Mesenchymal stem cell (in vitro differentiated cells and primary cell): ENCODE results near the gene ESPL1.

Experiments
- DNase-seq: peaks from one replicate; pipeline ENCODE4 v3.0.0-alpha.2; 2013
- H2AFZ ChIP-seq: one replicate; pipeline ENCODE4 v1.6.1; 2013; ENCODE audit warnings: low read depth, mild to moderate bottlenecking, control low read depth, inconsistent platforms, low read length, moderate library complexity
- H2AK5ac ChIP-seq: 2 replicates; pipeline ENCODE4 v1.6.1; 2013; ENCODE audit warnings: low read length, moderate library complexity, mild to moderate bottlenecking, inconsistent platforms; ENCODE audit not compliant: severe bottlenecking
- H2BK120ac ChIP-seq: one replicate; pipeline ENCODE4 v1.6.1; 2013; ENCODE audit warnings: low read depth, mild to moderate bottlenecking, inconsistent platforms, low read length, moderate library complexity
- H2BK12ac ChIP-seq, 2 experiments: one replicate each; pipeline ENCODE4 v1.6.1; 2013; ENCODE audit warnings: inconsistent platforms in 2 of 2, low read length in 2 of 2, mild to moderate bottlenecking in 2 of 2, moderate library complexity in 2 of 2, control low read depth in 1 of 2
- H2BK15ac ChIP-seq: one replicate; pipeline ENCODE4 v1.6.1; 2013; ENCODE audit warnings: mild to moderate bottlenecking, low read depth, inconsistent platforms; ENCODE audit not compliant: poor library complexity, severe bottlenecking
- H2BK5ac ChIP-seq: 2 replicates; pipeline ENCODE4 v1.6.1; 2013; ENCODE audit warnings: low read depth, mild to moderate bottlenecking, low read length, control low read depth, inconsistent platforms; ENCODE audit not compliant: poor library complexity, severe bottlenecking
- H3K14ac ChIP-seq, 2 experiments: one replicate each; pipeline ENCODE4 v1.6.1; 2013; ENCODE audit warnings: inconsistent platforms in 2 of 2, low read length in 2 of 2, control low read depth in 1 of 2, mild to moderate bottlenecking in 1 of 2, moderate library complexity in 1 of 2
- H3K18ac ChIP-seq, 2 experiments: one replicate each; pipeline ENCODE4 v1.6.1; 2013; ENCODE audit warnings: inconsistent platforms in 2 of 2, low read length in 2 of 2, control low read depth in 1 of 2, low read depth in 1 of 2, mild to moderate bottlenecking in 1 of 2
- H3K23ac ChIP-seq, 2 experiments: one replicate each; pipeline ENCODE4 v1.6.1; 2013; ENCODE audit warnings: inconsistent platforms in 2 of 2, low read length in 2 of 2, mild to moderate bottlenecking in 2 of 2, moderate library complexity in 2 of 2, control low read depth in 1 of 2
- H3K27ac ChIP-seq: 2 replicates; pipeline ENCODE4 v1.5.1; 2013; ENCODE audit warnings: mild to moderate bottlenecking, moderate library complexity, low read length, control low read depth, inconsistent platforms; ENCODE audit not compliant: poor library complexity, severe bottlenecking
- H3K27me3 ChIP-seq, 2 experiments: 2 replicates each; pipeline versions ENCODE4 v1.6.1 to v1.7.0; 2013; ENCODE audit warnings: low read length in 2 of 2, mild to moderate bottlenecking in 2 of 2, moderate library complexity in 2 of 2, control low read depth in 1 of 2, inconsistent platforms in 1 of 2; ENCODE audit not compliant: control insufficient read depth in 1 of 2, insufficient read depth in 1 of 2
- H3K36me3 ChIP-seq, 2 experiments: 2 replicates each; pipeline versions ENCODE4 v1.6.1 to v1.7.0; 2013; ENCODE audit warnings: low read length in 2 of 2, control low read depth in 1 of 2, inconsistent platforms in 1 of 2, low read depth in 1 of 2, mild to moderate bottlenecking in 1 of 2; ENCODE audit not compliant: insufficient read depth in 2 of 2, control insufficient read depth in 1 of 2
- H3K4ac ChIP-seq, 2 experiments: one replicate each; pipeline ENCODE4 v1.6.1; 2013; ENCODE audit warnings: inconsistent platforms in 2 of 2, low read length in 2 of 2, mild to moderate bottlenecking in 2 of 2, moderate library complexity in 2 of 2, control low read depth in 1 of 2, low read depth in 1 of 2
- H3K4me1 ChIP-seq: 2 replicates; pipeline ENCODE4 v1.6.1; 2013; ENCODE audit warnings: low read depth, low read length, control low read depth; ENCODE audit not compliant: control insufficient read depth, insufficient read depth
- H3K4me2 ChIP-seq: 2 replicates; pipeline ENCODE4 v1.6.1; 2013; ENCODE audit warnings: low read length, mild to moderate bottlenecking, inconsistent platforms; ENCODE audit not compliant: poor library complexity, severe bottlenecking
- H3K4me3 ChIP-seq, 2 experiments: 2 replicates each; pipeline versions ENCODE4 v1.5.1 to v1.7.0; 2013; ENCODE audit warnings: low read length in 2 of 2, mild to moderate bottlenecking in 2 of 2, control low read depth in 1 of 2, low read depth in 1 of 2; ENCODE audit not compliant: insufficient read depth in 1 of 2
- H3K79me1 ChIP-seq: replicated peaks from 2 replicates; pipeline ENCODE4 v1.6.1; 2013; ENCODE audit warnings: mild to moderate bottlenecking, control low read depth, low read length, inconsistent platforms; ENCODE audit not compliant: poor library complexity, severe bottlenecking
- H3K9ac ChIP-seq: 2 replicates; pipeline ENCODE4 v1.7.0; 2013; ENCODE audit warnings: mild to moderate bottlenecking, low read length, moderate library complexity
- H3K9me3 ChIP-seq: 2 replicates; pipeline ENCODE4 v1.7.0; 2013; ENCODE audit warnings: mild to moderate bottlenecking, low read length; ENCODE audit not compliant: control insufficient read depth
- H4K8ac ChIP-seq: one replicate; pipeline ENCODE4 v1.6.1; 2013; ENCODE audit warnings: inconsistent platforms, mild to moderate bottlenecking, low read length, moderate library complexity
- H4K91ac ChIP-seq: one replicate; pipeline ENCODE4 v1.6.1; 2013; ENCODE audit warnings: mild to moderate bottlenecking, low read length, inconsistent platforms
- WGBS: methylation state at CpG from one replicate; pipeline ENCODE4 v1.1.7; 2013; ENCODE audit warnings: mixed read lengths; 5-methylcytosine and 5-hydroxymethylcytosine counted together

The ESPL1 gene

DNA sequence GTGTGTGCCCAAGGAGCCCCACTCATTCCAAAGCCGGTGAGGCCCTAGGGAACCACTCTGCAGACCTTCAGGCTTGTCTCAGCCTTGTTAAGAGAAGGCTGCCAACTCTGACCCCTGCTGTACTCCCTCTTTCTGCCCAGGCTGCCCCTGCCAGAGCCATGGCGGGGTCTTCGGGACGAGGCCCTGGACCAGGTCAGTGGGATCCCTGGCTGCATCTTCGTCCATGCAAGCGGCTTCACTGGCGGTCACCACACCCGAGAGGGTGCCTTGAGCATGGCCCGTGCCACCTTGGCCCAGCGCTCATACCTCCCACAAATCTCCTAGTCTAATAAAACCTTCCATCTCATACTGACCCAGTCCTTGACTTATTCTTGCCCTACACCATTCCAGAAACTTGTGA is 38.7 kb downstream of the ESPL1 start:
- WGBS: 97% methylated on average over 9 of the region's 10 CpGs
- H3K23ac ChIP-seq: no peak overlapping the region
- H3K4me2 ChIP-seq: no peak overlapping the region
- no peak overlapping the region for H3K4me3 ChIP-seq
- no peak overlapping the region for H3K4ac ChIP-seq
- H4K8ac ChIP-seq: no peak overlapping the region
- peaks cover 7% of the 10 kb centered on the region for H3K4me1 ChIP-seq
- no peak overlapping the region for H2BK15ac ChIP-seq
- no peak overlapping the region for H2BK5ac ChIP-seq
- H3K79me1 ChIP-seq: peaks cover 23% of the 10 kb centered on the region
- no peaks in the 10 kb centered on the region for H3K27me3 ChIP-seq
- H2BK120ac ChIP-seq: no peak overlapping the region
- no peak overlapping the region for H2AFZ ChIP-seq
- peaks cover 63 to 82% of the 10 kb centered on the region in 2 experiments for H3K36me3 ChIP-seq
- H3K9me3 ChIP-seq: no peaks in the 10 kb centered on the region
- no peak overlapping the region for H3K27ac ChIP-seq
- no peak overlapping the region for H3K9ac ChIP-seq
- H4K91ac ChIP-seq: no peak overlapping the region
- no peak overlapping the region for H3K18ac ChIP-seq
- no peak overlapping the region for H2BK12ac ChIP-seq
- H3K14ac ChIP-seq: no peak overlapping the region
- no peak overlapping the region for H2AK5ac ChIP-seq
- no peak for DNase-seq

DNA sequence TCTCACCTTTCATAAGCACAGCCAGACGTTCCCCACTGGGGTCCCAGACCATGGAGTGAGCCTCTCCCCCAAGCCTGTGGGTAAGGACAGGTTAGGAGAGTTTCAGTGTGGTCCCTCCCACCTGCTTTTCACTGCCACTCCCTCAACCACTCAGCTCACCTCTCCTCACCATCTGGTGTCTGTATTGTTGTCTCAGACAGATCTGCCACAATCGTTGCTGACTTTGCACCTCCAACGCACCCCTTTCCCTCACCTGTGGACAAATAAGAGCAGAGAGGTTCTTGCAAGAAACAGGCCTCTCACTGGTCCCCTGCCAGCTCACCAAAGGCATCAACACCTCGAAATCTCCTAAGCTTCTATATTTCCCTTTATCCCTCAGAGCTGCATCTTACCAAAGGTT is 40.2 kb downstream of the ESPL1 start:
- no peak overlapping the region for H2AK5ac ChIP-seq
- no peak overlapping the region for H2BK5ac ChIP-seq
- H3K79me1 ChIP-seq: peaks cover 14% of the 10 kb centered on the region
- no peak overlapping the region for H3K18ac ChIP-seq
- H2BK120ac ChIP-seq: no peak overlapping the region
- H4K91ac ChIP-seq: no peak overlapping the region
- no peaks in the 10 kb centered on the region for H3K9me3 ChIP-seq
- H3K27me3 ChIP-seq: no peaks in the 10 kb centered on the region
- 92% methylated on average over 4 of the region's 4 CpGs for WGBS
- H3K23ac ChIP-seq: no peak overlapping the region
- H3K4me1 ChIP-seq: no peaks in the 10 kb centered on the region
- no peak overlapping the region for H2BK12ac ChIP-seq
- H3K4me2 ChIP-seq: no peak overlapping the region
- peaks cover 52 to 68% of the 10 kb centered on the region in 2 experiments for H3K36me3 ChIP-seq
- H2BK15ac ChIP-seq: no peak overlapping the region
- H3K4me3 ChIP-seq: no peak overlapping the region
- no peak overlapping the region for H2AFZ ChIP-seq
- H3K14ac ChIP-seq: no peak overlapping the region
- no peak overlapping the region for H3K4ac ChIP-seq
- no peak for DNase-seq
- H4K8ac ChIP-seq: no peak overlapping the region
- H3K27ac ChIP-seq: no peak overlapping the region
- no peak overlapping the region for H3K9ac ChIP-seq

DNA sequence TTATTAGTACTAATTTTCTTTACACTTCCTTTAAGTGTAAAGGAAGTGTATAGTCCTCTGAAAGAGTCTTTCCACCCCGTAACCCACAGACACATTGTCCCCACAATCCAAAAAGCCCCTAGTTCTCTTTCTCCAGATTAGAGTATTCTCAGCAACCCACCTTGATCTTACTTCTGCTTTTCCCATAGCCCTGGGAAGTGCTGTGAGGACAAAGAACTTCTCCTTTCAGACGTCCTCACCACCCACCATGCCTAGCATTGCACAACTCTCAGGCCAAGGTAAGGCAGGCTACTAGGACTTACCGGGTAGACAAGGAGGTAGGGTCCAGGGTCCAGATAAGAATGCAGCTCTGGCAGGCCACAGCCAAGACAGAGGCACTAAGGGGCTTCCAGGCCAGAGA is 45.9 kb downstream of the ESPL1 start:
- Histone ChIP-seq H3K23ac (no peak overlapping the region), H2BK15ac (no peak overlapping the region), H3K36me3 (peaks cover 42 to 67% of the 10 kb centered on the region in 2 experiments), H3K9me3 (no peaks in the 10 kb centered on the region), H4K91ac (no peak overlapping the region), H3K4me2 (no peak overlapping the region), H2AK5ac (no peak overlapping the region), H3K27me3 (no peaks in the 10 kb centered on the region), H3K18ac (no peak overlapping the region), H2AFZ (no peak overlapping the region), H3K4me3 (no peak overlapping the region), H4K8ac (no peak overlapping the region), H2BK120ac (no peak overlapping the region), H3K9ac (no peak overlapping the region), H3K79me1 (peaks cover 21% of the 10 kb centered on the region), H2BK5ac (no peak overlapping the region), H3K27ac (no peak overlapping the region), H3K4ac (no peak overlapping the region), H3K4me1 (no peaks in the 10 kb centered on the region), H2BK12ac (no peak overlapping the region), H3K14ac (no peak overlapping the region)
- WGBS: 96% methylated on average over 2 of the region's 3 CpGs
- no peak for DNase-seq

GRCh38 chr12:53320352-53321195 is 52.5 kb downstream of the ESPL1 start:
- peaks cover 19 to 34% of the 10 kb centered on the region in 2 experiments for H3K36me3 ChIP-seq
- H3K14ac ChIP-seq: no peak overlapping the region
- peak overlapping the region; percentile 98 for H3K27ac ChIP-seq
- peaks cover 16% of the 10 kb centered on the region for H3K4me1 ChIP-seq
- no peaks in the 10 kb centered on the region for H3K27me3 ChIP-seq
- peak overlapping the region; percentile 93 for H3K9ac ChIP-seq
- WGBS: 39% methylated on average over 6 of the region's 10 CpGs
- no peak overlapping the region for H2BK12ac ChIP-seq
- H2AK5ac ChIP-seq: no peak overlapping the region
- no peak overlapping the region for H2AFZ ChIP-seq
- H3K4ac ChIP-seq: peak overlapping the region in 1 of 2 experiments; percentile 40
- peak overlapping the region; percentile 60 for H3K4me2 ChIP-seq
- H3K23ac ChIP-seq: no peak overlapping the region
- no peak overlapping the region for H2BK5ac ChIP-seq
- no peak overlapping the region for H2BK120ac ChIP-seq
- H3K4me3 ChIP-seq: peak overlapping the region; percentile 87 to 89
- peak overlapping the region in 1 of 2 experiments; percentile 46 for H3K18ac ChIP-seq
- H2BK15ac ChIP-seq: no peak overlapping the region
- H3K9me3 ChIP-seq: no peaks in the 10 kb centered on the region
- peaks cover 27% of the 10 kb centered on the region for H3K79me1 ChIP-seq
- DNase-seq: no peak
- H4K91ac ChIP-seq: no peak overlapping the region
- peak overlapping the region; percentile 5 for H4K8ac ChIP-seq
